K562 (cell line): Measurements from ENCODE around the gene CENPU. TPM values are rescaled to one million over a fixed set of nuclear protein-coding genes. Genes with fewer than 3 reads are reported as not detected.
A peak's percentile ranks its signal among the peaks of the same experiment; 100 is the strongest.

ENCODE experiments used
- ARID2 ChIP-seq: fragments of 450-650 bp; IDR thresholded peaks from 2 replicates; pipeline ENCODE4 v1.6.1; 2017; ENCODE audit warnings: antibody characterized with exemption, mild to moderate bottlenecking
- CC2D1A ChIP-seq: fragments of 450-650 bp; IDR thresholded peaks from 2 replicates; pipeline ENCODE4 v1.6.1; 2017; ENCODE audit warnings: mild to moderate bottlenecking
- CHD4 ChIP-seq: fragments of 200-600 bp; sonication (generic); IDR thresholded peaks from 3 replicates; pipeline ENCODE4 v1.6.1; 2012; ENCODE audit warnings: low read depth, mild to moderate bottlenecking, mixed read lengths, low read length, inconsistent platforms; ENCODE audit not compliant: insufficient read depth, insufficient replicate concordance, poor library complexity, severe bottlenecking
- CREM ChIP-seq: IDR thresholded peaks from 2 replicates; pipeline ENCODE4 v1.6.1; 2014; ENCODE audit warnings: antibody characterized with exemption, low read depth
- EGR1 ChIP-seq: fragments of 450-650 bp; conservative IDR thresholded peaks from 2 replicates; pipeline ENCODE4 v1.6.1; 2017; ENCODE audit warnings: mild to moderate bottlenecking
- ELF2 ChIP-seq: fragments of 250-450 bp; sonication (Bioruptor Pico); IDR thresholded peaks from 2 replicates; pipeline ENCODE4 v1.5.0; 2021; ENCODE audit warnings: mild to moderate bottlenecking
- ESRRA ChIP-seq: fragments of 450-650 bp; IDR thresholded peaks from 2 replicates; pipeline ENCODE4 v1.6.1; 2014; ENCODE audit warnings: low read depth, mild to moderate bottlenecking, moderate library complexity, borderline replicate concordance
- ESRRB ChIP-seq: fragments of 250-450 bp; sonication (Bioruptor Pico); IDR thresholded peaks from 2 replicates; pipeline ENCODE4 v1.5.0; 2020; ENCODE audit warnings: mild to moderate bottlenecking, moderate library complexity, borderline replicate concordance
- HMG20B ChIP-seq: fragments of 250-450 bp; sonication (Bioruptor Pico); IDR thresholded peaks from 2 replicates; pipeline ENCODE4 v1.5.0; 2021; ENCODE audit warnings: mild to moderate bottlenecking
- NUFIP1 ChIP-seq: fragments of 450-650 bp; IDR thresholded peaks from 2 replicates; pipeline ENCODE4 v1.6.1; 2018; ENCODE audit not compliant: partially characterized antibody
- PTTG1 ChIP-seq: fragments of 450-650 bp; IDR thresholded peaks from 2 replicates; pipeline ENCODE4 v1.6.1; 2016; ENCODE audit warnings: low read depth, mild to moderate bottlenecking, missing genetic modification characterization, missing compliant biosample characterization
- SMARCA4 ChIP-seq: fragments of 450-650 bp; IDR thresholded peaks from 2 replicates; pipeline ENCODE4 v1.6.1; 2016
- SMARCA5 ChIP-seq: fragments of 450-650 bp; IDR thresholded peaks from 2 replicates; pipeline ENCODE4 v1.6.1; 2016
- STAG1 ChIP-seq: sonication (generic); formaldehyde crosslinking; IDR thresholded peaks from 2 replicates; pipeline ENCODE4 v1.5.0; 2020; ENCODE audit warnings: missing genetic modification reagents, borderline replicate concordance
- ZBTB33 ChIP-seq: sonication (generic); formaldehyde crosslinking; IDR thresholded peaks from 2 replicates; pipeline ENCODE4 v1.8.1; 2023; ENCODE audit warnings: mild to moderate bottlenecking, missing genetic modification reagents
- ZNF134 ChIP-seq: fragments of 250-450 bp; sonication (Bioruptor Pico); conservative IDR thresholded peaks from 2 replicates; pipeline ENCODE4 v1.4.0; 2020
- ZNF175 ChIP-seq: fragments of 200-800 bp; sonication (Bioruptor generic); IDR thresholded peaks from 2 replicates; pipeline ENCODE4 v1.6.1; 2016; ENCODE audit warnings: low read depth, mild to moderate bottlenecking, missing genetic modification characterization, missing compliant biosample characterization
- ZNF644 ChIP-seq: fragments of 200-800 bp; sonication (Bioruptor generic); IDR thresholded peaks from 2 replicates; pipeline ENCODE4 v1.6.1; 2016; ENCODE audit warnings: low read depth, missing genetic modification characterization, missing compliant biosample characterization
- ZNF668 ChIP-seq: fragments of 250-450 bp; sonication (Bioruptor Pico); IDR thresholded peaks from 2 replicates; pipeline ENCODE4 v1.8.0; 2022; ENCODE audit warnings: mild to moderate bottlenecking, inconsistent platforms
- polyA plus RNA-seq, 8 experiments: library from polyadenylated mRNA; depleted of rRNA in 4 of 8; stranded (reverse) in 5 of 8; unstranded in 3 of 8; fragments of >200 nt; fragmentation: Nextera tagmentation in 2 of 8; fragmentation: Illumina TruSeq in 1 of 8; extraction: Ambion mirVana in 2 of 8; extraction: Trizol in 1 of 8; gene quantifications; 2 replicates each; pipeline versions ENCODE4 v1.2.1 to v1.2.3, GENCODE V29; 2011 to 2014; ENCODE audit warnings: inconsistent platforms in 1 of 8, missing spikeins in 1 of 8
- total RNA-seq, 7 experiments: library from RNA; depleted of rRNA in 6 of 7; stranded (reverse); fragments of >200 nt in 6 of 7; fragmentation: Illumina TruSeq in 2 of 7; extraction: Trizol in 2 of 7; gene quantifications; 2 replicates each; pipeline versions ENCODE4 v1.2.1 to v1.2.3, GENCODE V29; 2011 to 2021; ENCODE audit warnings: low replicate concordance in 1 of 7
- TF ChIP-seq, protein P1 (sequence below): fragments of 450-650 bp; IDR thresholded peaks from 2 replicates; pipeline ENCODE4 v1.6.1; 2016; ENCODE audit warnings: borderline replicate concordance
- TF ChIP-seq, protein P2 (sequence below): sonication (generic); formaldehyde crosslinking; IDR thresholded peaks from 2 replicates; pipeline ENCODE4 v1.5.0; 2020; ENCODE audit warnings: missing genetic modification reagents
- TF ChIP-seq, protein P3 (sequence below): fragments of 250-450 bp; sonication (Bioruptor Pico); IDR thresholded peaks from 2 replicates; pipeline ENCODE4 v1.8.0; 2021; ENCODE audit warnings: moderate library complexity, mild to moderate bottlenecking, inconsistent platforms
- TF ChIP-seq, protein P4 (sequence below): fragments of 450-650 bp; IDR thresholded peaks from 2 replicates; pipeline ENCODE4 v1.6.1; 2014; ENCODE audit warnings: low read depth, mild to moderate bottlenecking, moderate library complexity, borderline replicate concordance

Gene CENPU
- total and polyA plus RNA-seq, 9 of the 15 experiments (the other 6 are each of a cell fraction or from before 2014, with no cell fraction given) = 39.4 to 98.7 (median 84.3) TPM

DNA sequence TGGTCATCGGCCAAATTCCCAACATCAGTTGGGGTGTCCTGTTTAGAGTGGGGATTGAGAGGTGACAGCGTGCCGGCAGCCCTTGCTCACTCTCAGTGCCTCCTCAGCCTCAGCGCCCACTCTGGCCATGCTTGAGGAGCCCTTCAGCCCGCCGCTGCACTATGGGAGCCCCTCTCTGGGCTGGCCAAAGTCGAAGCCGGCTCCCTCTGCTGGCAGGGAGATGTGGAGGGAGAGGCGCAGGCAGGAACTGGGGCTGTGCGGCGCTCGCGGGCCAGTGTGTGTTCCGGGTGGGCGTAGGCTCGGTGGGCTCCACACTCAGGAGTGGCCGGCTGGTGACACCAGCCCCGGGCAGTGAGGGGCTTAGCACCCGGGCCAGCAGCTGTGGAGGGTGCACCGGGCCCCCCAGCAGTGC is 7.1 kb upstream of the CENPU start (continued):
- TF ChIP-seq ELF2 (peak; percentile 82), SMARCA4 (no peak), HMG20B (CRISPR knock-in tag) (no peak), CREM (no peak), EGR1 (no peak), PTTG1 (no peak), ESRRA (no peak), ZNF175 (CRISPR knock-in tag) (no peak), ZNF668 (CRISPR knock-in tag) (no peak), CC2D1A (no peak), ARID2 (no peak), ESRRB (CRISPR knock-in tag) (no peak), ZNF134 (no peak), STAG1 (CRISPR knock-in tag) (no peak), NUFIP1 (no peak), CHD4 (no peak), ZNF644 (no peak), ZBTB33 (peak; percentile 93), SMARCA5 (no peak)
- TF ChIP-seq, protein P1, sequence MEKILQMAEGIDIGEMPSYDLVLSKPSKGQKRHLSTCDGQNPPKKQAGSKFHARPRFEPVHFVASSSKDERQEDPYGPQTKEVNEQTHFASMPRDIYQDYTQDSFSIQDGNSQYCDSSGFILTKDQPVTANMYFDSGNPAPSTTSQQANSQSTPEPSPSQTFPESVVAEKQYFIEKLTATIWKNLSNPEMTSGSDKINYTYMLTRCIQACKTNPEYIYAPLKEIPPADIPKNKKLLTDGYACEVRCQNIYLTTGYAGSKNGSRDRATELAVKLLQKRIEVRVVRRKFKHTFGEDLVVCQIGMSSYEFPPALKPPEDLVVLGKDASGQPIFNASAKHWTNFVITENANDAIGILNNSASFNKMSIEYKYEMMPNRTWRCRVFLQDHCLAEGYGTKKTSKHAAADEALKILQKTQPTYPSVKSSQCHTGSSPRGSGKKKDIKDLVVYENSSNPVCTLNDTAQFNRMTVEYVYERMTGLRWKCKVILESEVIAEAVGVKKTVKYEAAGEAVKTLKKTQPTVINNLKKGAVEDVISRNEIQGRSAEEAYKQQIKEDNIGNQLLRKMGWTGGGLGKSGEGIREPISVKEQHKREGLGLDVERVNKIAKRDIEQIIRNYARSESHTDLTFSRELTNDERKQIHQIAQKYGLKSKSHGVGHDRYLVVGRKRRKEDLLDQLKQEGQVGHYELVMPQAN = no peak
- TF ChIP-seq, protein P2, sequence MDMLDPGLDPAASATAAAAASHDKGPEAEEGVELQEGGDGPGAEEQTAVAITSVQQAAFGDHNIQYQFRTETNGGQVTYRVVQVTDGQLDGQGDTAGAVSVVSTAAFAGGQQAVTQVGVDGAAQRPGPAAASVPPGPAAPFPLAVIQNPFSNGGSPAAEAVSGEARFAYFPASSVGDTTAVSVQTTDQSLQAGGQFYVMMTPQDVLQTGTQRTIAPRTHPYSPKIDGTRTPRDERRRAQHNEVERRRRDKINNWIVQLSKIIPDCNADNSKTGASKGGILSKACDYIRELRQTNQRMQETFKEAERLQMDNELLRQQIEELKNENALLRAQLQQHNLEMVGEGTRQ = no peak
- TF ChIP-seq, protein P3, sequence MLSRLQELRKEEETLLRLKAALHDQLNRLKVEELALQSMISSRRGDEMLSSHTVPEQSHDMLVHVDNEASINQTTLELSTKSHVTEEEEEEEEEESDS (CRISPR knock-in tag) = no peak
- TF ChIP-seq, protein P4, sequence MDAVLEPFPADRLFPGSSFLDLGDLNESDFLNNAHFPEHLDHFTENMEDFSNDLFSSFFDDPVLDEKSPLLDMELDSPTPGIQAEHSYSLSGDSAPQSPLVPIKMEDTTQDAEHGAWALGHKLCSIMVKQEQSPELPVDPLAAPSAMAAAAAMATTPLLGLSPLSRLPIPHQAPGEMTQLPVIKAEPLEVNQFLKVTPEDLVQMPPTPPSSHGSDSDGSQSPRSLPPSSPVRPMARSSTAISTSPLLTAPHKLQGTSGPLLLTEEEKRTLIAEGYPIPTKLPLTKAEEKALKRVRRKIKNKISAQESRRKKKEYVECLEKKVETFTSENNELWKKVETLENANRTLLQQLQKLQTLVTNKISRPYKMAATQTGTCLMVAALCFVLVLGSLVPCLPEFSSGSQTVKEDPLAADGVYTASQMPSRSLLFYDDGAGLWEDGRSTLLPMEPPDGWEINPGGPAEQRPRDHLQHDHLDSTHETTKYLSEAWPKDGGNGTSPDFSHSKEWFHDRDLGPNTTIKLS = no peak
